ENCODE results near the gene SDC1.

The SDC1 gene

DNA sequence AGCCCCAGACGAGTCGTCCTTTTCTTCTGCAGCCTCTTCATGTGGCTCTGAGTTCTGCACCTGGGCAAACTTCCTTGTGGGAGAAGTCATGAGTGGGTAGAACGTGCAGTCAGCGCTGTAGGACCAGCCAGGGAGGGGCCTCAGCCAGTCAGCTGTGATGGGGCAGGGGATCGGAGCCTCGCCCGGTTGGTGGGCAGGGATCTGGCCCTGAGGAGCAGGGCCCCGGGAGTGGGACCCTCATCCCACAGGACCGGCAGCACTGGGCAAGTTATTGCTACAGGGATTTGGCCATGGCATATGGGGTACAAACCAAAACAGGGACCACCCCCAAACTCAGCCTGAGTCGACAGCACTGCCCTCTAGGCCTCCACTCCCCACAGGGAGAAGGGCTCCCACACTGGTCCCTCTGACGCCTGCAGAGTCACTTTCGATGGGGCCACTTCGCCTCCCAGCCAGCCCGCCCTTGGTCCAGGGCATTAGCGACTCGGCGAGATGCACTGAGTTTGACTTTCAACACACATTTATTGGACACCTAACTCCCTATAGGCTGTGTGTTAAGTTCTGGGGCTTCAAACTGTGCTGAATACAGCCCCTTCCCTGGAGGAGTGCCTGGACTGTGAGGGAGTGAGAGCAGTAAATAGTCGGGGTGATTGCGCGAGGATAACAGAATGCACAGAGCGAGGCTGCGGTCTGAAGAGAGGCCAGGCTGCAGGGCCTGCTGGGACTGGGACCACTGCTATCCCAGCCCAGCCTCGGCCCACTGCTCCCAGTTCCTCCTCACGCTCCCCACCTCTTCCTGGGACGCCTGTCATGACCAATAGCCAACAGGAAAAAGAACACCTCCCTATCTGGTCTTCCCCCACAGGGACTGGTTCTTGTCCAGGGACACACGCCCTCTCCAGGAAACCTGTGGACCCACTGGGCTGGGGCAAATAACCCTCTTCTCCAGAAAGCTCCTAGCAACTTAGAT lies 55.9 kb downstream of the SDC1 start:
- DNase-seq = no peak

DNA sequence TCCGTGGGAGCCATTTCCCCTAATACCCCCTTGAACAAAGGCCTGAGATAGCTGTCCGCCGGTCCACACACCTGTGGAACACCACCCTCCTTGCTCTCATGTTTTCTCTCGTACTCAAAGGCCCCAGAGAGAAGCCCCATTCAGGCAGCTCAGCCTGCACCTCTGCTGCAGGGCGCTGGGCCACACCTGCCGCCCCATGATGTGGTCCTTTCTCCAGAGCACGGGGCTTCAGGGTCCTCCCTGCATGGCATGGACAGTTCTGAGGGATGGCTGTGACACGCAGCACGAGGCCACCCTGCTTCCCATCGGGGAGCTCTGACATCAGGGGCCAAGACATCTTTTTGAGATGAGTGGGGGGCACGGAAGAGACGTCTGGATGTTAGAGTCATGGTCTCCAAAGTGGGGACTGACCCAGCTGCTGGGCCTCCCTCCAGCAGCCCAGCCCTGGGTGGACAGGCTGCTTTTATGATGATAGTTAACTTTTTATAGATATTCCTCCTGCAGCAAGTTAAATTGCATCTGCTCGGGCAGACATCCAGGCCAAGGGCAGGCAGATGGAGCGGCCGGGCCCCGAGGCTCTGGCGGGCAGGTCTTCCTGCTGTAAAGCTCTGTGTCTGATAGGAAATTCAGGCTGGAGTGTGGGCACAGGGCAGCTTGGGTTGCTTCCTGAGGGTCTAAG lies 56.7 kb downstream of the SDC1 start:
- no peak for DNase-seq

DNA sequence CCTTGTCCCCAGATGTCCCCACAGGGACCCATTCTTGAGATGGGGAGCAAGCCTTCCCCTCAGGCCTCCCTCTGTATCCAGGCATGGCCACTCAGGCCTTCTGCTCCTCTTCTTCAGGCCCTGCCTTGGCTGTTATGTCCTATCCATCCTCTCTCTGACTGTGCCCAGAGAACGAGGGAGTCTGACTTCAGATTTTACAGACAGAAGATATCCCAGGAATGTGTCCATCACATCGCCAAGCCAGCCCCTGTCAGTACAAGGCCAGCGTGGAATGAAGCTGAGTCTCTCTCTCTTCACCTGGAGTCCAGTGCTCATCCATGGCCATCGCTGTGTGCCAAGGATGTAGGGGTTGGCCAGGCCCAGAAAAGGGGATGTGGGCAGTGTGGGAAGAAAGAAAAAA lies 57.6 kb downstream of the SDC1 start:
- no peak for DNase-seq

DNA sequence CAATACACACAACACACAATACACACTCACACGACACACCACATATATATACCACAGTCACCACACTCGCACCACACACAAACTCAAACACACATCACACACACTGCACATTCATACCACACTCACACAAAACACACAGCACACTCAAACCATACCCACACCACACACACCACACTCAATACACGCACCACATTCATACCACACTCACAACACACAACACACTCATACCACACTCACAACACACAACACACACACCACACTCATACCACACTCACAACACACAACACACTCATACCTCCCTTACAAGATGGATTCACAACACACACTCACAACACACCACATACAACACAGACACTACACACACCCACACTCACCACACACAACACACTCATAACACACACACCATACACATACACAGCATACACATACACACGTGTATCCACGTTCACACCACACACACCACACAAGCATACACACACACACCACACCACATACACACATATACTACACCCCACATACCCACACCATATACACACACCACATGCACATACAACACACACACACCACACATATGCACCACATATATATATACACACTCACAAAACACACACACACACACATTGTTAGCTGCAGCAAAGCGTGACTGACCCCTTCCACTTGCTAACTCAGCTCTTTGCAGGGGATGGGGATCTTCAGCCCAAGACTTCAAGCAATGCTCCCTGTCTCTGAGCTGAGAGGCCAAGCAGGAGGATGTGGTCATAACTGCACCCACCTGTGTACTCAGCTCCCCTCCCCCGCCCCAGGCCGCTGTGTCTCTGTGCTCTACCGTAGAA lies 59.0 kb downstream of the SDC1 start:
- no peak for DNase-seq

DNA sequence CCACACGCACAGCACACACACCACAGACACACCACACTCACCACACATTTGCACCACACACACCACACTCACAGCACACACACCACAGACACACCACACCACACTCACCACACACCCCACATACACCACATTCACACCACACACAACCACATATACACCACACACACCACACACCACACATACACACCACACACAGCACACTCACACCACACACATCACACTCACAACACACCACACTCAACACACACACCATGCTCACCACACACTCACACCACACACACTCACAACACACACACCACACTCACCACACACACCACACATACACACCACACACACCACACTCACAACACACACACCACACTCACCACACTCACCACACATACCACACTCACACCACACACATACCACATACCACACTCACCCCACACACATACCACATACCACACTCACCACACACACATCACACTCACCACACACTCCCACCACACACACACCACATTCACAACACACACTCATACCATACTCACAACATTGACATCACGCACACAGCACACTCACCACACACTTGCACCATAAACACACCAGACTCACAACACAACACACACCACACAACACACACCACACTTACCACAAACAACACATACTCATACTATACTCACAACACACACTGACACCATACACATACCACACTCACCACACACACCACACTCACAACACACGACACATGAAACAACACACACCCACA lies 60.0 kb downstream of the SDC1 start:
- DNase-seq = no peak

DNA sequence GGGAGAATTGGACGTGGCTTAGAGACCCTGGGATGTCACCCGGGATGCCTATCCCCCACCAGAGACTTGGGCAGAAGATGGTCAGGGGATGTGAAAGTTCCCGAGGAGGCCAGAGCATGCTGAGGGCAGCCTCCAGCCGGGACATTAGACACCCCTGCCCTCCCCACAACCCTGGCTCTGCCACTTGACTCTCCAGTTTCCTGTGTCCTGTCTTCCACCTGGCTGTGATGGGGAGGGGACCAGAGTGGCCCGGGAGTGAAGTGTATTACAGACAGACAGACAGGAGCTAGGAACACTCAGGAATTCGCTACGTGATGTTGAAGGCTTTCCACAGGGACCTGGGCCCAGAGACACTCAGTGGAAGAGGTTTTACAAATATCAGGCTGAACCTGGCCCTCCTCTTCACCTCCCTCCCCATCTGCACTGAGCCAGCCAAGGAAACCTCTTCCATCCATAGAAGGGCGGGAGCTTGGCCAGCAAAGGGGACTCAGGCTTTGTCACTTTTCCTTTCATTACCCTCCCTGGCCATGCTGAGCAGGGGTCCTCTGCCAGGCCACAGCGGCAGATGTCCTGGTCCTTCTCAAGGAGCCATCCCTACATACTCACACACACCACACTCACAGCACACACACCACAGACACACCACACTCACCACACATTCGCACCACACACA lies 60.7 kb downstream of the SDC1 start:
- DNase-seq = no peak

DNA sequence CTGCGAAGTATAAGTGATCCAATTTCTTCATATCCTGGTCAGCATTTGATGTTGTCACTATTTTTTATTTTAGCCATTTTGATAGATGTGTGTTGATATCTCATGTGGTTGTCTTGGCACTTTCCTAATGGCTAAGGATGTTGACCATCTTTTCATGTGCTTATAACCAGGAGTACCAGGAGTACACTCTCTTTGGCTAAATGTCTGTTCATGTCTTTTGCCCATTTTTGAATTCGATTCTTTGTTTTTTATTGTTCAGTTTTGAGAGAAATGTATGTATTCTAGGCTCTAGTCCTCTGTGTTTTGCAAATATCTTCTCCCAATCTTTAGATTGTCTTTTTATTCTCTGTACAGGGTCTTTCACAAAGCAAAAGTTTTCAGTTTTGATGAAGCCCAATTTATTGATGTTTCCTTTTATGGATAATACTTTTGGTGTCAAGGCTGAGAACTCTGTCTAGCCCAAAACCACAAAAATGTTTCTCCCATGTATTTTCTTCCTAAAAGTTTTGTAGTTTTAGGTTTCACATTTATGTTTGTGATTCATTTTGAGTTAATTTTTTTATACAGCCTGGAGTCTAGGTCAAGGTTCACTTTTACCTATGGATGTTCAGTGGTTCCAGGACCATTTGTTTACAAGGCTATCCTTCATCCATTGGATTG lies 65.4 kb downstream of the SDC1 start:
- no peak for DNase-seq

DNA sequence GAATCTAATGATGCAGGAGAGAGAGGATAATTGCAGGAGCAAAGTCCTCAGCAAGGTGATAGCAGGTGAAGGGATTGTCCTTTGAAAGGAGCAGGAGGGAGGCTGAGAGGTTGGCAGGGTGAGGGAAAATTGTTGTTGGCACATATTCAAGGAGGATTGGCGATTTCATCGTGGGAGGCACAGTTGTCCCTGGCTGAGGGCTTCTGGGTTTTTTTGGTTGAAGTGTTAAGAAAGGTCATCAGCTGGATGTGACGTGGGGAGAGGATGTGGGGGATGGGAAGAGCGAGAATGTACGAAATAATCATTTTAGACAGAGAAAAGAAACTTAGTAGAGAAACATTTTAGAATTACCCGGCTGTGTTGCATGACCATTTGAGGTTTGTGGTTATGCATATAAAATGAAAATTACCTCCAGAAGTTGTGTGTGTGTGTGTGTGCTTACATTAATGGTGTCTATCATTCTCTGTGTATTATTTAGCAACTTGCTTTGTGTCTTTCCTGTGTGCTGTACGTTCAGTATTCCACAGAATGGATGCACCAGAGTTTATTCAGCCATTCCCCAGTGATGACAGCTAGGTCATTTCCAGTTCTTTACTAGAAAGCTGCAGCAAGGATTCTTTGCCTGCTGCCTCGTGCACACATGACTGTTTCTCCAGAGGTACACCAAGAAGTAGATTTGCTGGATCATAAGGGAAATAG lies 67.6 kb downstream of the SDC1 start:
- no peak for DNase-seq

DNA sequence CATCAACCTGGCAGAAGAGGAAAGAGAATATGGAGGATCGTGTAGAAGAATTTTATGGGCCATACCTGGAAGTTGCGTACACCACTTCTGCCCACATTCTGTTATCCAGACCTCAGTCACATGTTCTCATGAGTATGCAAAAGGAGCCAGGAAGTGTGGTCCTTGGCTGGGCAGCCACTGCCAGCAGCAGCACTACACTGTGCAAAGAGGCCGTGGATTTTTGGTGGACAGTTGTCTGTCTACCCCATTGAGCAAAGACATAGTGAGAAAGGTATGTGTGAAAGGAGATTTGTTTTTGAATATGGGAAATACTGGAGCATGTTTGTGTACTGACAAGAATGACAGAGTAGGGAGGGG lies 68.1 kb downstream of the SDC1 start:
- DNase-seq = no peak

DNA sequence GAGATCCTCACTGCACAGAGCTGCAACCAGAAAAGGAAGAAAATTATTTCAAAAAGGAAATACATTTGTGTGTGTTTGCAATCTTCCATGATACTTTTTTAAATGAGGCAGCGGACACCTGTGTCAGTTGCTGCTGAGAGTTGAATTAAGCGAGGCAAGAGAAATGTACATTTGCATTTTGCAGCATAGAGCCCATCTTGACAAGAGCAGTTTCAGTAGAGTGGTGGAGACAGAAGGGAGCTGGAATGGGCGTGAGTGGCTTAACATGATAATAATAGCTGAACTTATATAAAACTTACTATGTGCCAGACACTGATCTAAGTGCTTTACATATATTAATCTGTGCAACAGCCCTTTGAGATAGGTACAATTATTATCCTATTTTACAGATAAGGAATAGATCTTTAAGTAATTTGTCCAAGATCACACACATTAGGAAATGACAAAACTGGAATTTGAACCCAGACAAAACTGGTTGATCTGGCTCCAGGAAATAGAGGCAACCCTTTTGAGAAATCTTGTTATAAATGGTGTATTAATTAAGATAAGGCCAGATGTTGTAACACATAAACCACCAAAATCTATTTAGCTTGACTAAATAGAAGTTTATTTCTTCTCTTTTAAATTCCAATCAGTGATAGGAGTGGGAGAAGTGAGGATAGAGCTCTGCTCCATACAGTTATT lies 68.7 kb downstream of the SDC1 start:
- DNase-seq = no peak

DNA sequence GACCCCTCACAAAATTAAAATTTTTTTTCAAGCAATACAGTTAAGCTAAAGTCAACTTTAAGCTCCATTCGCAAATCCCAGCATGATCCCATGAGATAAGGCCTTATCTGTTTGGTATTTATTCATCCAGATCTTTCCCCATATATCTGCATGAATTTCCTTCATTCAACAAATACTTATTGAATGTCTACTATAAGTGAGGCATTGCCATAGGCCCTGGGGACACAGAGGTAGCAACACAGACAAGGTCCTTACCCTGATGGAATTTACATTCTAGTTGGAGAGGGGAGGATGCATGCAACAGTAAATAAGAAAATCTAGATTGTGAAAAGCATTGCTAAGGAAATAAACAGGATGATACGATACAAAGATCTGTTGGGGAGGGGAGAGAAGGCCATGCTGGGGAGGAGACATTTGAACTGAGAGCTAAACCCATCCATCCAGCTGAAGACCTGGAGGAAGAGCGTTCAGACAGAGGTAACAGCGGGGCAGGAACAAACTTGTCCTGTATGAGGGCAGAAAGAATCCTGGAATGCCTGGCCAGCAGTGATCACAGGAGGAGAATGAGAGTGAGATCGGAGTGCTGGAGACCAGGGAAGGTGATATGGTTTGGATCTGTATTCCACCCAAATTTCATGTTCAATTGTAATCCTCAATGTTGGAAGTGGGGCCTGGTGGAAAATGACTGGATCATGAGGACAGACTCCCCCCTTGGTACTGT lies 71.6 kb downstream of the SDC1 start:
- DNase-seq = no peak

DNA sequence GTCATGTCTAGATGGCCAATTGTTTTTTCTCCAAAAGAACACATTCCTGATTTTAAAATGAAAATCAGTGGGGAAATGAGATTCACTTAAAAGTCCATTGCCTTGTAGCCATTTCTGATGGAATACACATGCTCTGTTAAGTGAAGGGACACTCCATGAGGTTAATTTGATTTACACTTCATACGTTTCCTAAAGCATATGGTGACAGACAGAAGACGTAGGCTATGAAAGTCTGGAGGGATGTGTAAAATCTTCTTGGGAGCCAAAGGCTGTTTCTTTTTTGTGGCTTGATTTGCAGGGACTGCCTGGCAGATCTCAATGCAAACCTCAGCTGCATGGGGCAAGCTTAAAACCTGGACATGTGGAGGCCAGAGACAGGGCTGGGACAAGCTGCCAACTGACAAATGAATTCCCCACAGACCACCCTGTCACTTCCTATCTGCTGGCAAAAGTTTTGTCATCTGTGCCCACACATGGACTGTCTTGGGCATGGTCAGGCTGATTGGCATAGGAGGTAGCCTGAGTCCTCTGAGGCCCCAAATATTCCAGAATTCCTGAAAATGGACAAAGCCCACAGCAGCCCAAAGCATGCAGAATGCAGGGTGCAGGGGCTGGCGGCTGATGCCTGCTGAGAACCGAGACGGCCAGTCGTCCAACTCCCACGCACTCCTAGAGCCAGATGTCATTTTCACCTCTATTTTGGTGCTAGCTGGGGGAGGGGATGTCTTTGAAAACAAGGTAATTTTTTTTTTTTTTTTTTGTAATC lies 73.9 kb downstream of the SDC1 start:
- DNase-seq = no peak
